Endothelial cell (in vitro differentiated cells): ENCODE results near the gene DRAM2. TPM values are rescaled to one million over a fixed set of nuclear protein-coding genes. Genes with fewer than 3 reads are reported as not detected.

ENCODE experiments used
- DNase-seq: peaks from one replicate; pipeline ENCODE4 v3.0.0; 2021; ENCODE audit warnings: low spot score
- H3K27ac Mint-ChIP-seq: one replicate; pipeline ENCODE4 v1.8.0; 2021; ENCODE audit warnings: mixed read lengths, inconsistent platforms; ENCODE audit not compliant: unreplicated experiment
- H3K27me3 Mint-ChIP-seq: one replicate; pipeline ENCODE4 v1.8.0; 2021; ENCODE audit warnings: mild to moderate bottlenecking, moderate library complexity, mixed read lengths, inconsistent platforms; ENCODE audit not compliant: unreplicated experiment
- H3K36me3 Mint-ChIP-seq: one replicate; pipeline ENCODE4 v1.8.0; 2021; ENCODE audit warnings: mild to moderate bottlenecking, low read depth, mixed read lengths, inconsistent platforms; ENCODE audit not compliant: unreplicated experiment
- H3K4me1 Mint-ChIP-seq: one replicate; pipeline ENCODE4 v1.8.0; 2021; ENCODE audit warnings: mild to moderate bottlenecking, mixed read lengths, inconsistent platforms; ENCODE audit not compliant: unreplicated experiment
- H3K4me3 Mint-ChIP-seq: one replicate; pipeline ENCODE4 v1.8.0; 2021; ENCODE audit warnings: mild to moderate bottlenecking, mixed read lengths, inconsistent platforms; ENCODE audit not compliant: unreplicated experiment
- H3K9me3 Mint-ChIP-seq: one replicate; pipeline ENCODE4 v1.8.0; 2021; ENCODE audit warnings: mixed read lengths, inconsistent platforms; ENCODE audit not compliant: unreplicated experiment
- CTCF ChIP-seq: fragments of 200-600 bp; sonication (generic); IDR thresholded peaks from one replicate; pipeline ENCODE4 v1.5.0; 2021; ENCODE audit warnings: antibody characterized with exemption; ENCODE audit not compliant: unreplicated experiment
- total RNA-seq: library from RNA; stranded (reverse); fragmentation: NEBNext Ultra II Directional; extraction: Animal tissue kit (Norgen Biotek cat#: 25700); gene quantifications from one replicate; pipeline ENCODE4 v1.2.1, GENCODE V29; 2021; ENCODE audit not compliant: unreplicated experiment

The DRAM2 gene
- total RNA-seq, 1 donor from 2014 or later, result 79.8 TPM

GRCh38 chr1:111140680-111140967 lies 731 bp upstream of the DRAM2 start:
- Mint-ChIP-seq H3K27me3 (peaks cover 5% of the 10 kb centered on the region), H3K36me3 (peaks cover 16% of the 10 kb centered on the region), H3K4me1 (peaks cover 36% of the 10 kb centered on the region), H3K4me3 (peak overlapping the region; percentile 99), H3K27ac (peak overlapping the region; percentile 94), H3K9me3 (no peaks in the 10 kb centered on the region)
- TF ChIP-seq CTCF, result no peak
- DNase-seq, result peak; percentile 54

- no peak for TF ChIP-seq CTCF
- peaks cover 5% of the 10 kb centered on the region for H3K27me3 Mint-ChIP-seq
- peak; percentile 65 for DNase-seq
- H3K36me3 Mint-ChIP-seq, result peaks cover 24% of the 10 kb centered on the region
- peaks cover 36% of the 10 kb centered on the region for H3K4me1 Mint-ChIP-seq
- H3K4me3 Mint-ChIP-seq, result peak overlapping the region; percentile 99
- peak overlapping the region; percentile 99 for H3K27ac Mint-ChIP-seq
- no peaks in the 10 kb centered on the region for H3K9me3 Mint-ChIP-seq
Observed at GRCh38 chr1:111139324-111139955, 453 bp downstream of the DRAM2 start.

- TF ChIP-seq CTCF, result no peak
- no peak for DNase-seq
- H3K27me3 Mint-ChIP-seq, result no peaks in the 10 kb centered on the region
- peak overlapping the region; percentile 74 for H3K27ac Mint-ChIP-seq
- peak overlapping the region; percentile 13 for H3K4me3 Mint-ChIP-seq
- no peaks in the 10 kb centered on the region for H3K9me3 Mint-ChIP-seq
- H3K4me1 Mint-ChIP-seq, result peaks cover 28% of the 10 kb centered on the region
- H3K36me3 Mint-ChIP-seq, result peaks cover 27% of the 10 kb centered on the region
Observed at GRCh38 chr1:111133866-111134265, 6.0 kb downstream of the DRAM2 start.

GRCh38 chr1:111131693-111132092 lies 8.2 kb downstream of the DRAM2 start:
- Mint-ChIP-seq H3K9me3 (no peaks in the 10 kb centered on the region), H3K4me1 (peaks cover 18% of the 10 kb centered on the region), H3K36me3 (peaks cover 36% of the 10 kb centered on the region), H3K4me3 (peak overlapping the region; percentile 56), H3K27ac (no peak overlapping the region), H3K27me3 (no peaks in the 10 kb centered on the region)
- no peak for TF ChIP-seq CTCF
- no peak for DNase-seq

GRCh38 chr1:111129376-111129775 lies 10.5 kb downstream of the DRAM2 start:
- no peak overlapping the region for H3K4me3 Mint-ChIP-seq
- no peak for TF ChIP-seq CTCF
- H3K9me3 Mint-ChIP-seq, result no peaks in the 10 kb centered on the region
- H3K27ac Mint-ChIP-seq, result no peak overlapping the region
- peaks cover 13% of the 10 kb centered on the region for H3K4me1 Mint-ChIP-seq
- H3K36me3 Mint-ChIP-seq, result peaks cover 30% of the 10 kb centered on the region
- no peaks in the 10 kb centered on the region for H3K27me3 Mint-ChIP-seq
- DNase-seq, result no peak
